Thymus (tissue), 11 donors: ENCODE results near the gene TUBG1. TPM values are rescaled to one million over a fixed set of nuclear protein-coding genes. Genes with fewer than 3 reads are reported as not detected.

Experiments
- DNase-seq, 9 donors: peaks; one replicate each; pipeline ENCODE4 v3.0.0-alpha.2; 2013; ENCODE audit warnings: low spot score in 9 of 9, low read depth in 6 of 9, missing footprints in 1 of 9
- H3K27ac ChIP-seq, 2 donors: one replicate each; pipeline ENCODE4 v1.5.1; 2013; ENCODE audit warnings: control low read depth in 1 of 2, low read depth in 1 of 2, low read length in 1 of 2, mild to moderate bottlenecking in 1 of 2, moderate library complexity in 1 of 2
- H3K27me3 ChIP-seq, 2 donors: one replicate each; pipeline ENCODE4 v1.5.1; 2013; ENCODE audit warnings: low read length in 1 of 2; ENCODE audit not compliant: control insufficient read depth in 2 of 2, insufficient read depth in 1 of 2
- H3K36me3 ChIP-seq, 2 donors: one replicate each; pipeline ENCODE4 v1.5.1; 2013; ENCODE audit warnings: low read length in 1 of 2, mild to moderate bottlenecking in 1 of 2, moderate library complexity in 1 of 2; ENCODE audit not compliant: control insufficient read depth in 2 of 2, insufficient read depth in 2 of 2
- H3K4me1 ChIP-seq, 2 donors: one replicate each; pipeline ENCODE4 v1.5.1; 2013; ENCODE audit warnings: low read length in 2 of 2; ENCODE audit not compliant: control insufficient read depth in 2 of 2, insufficient read depth in 2 of 2
- H3K4me3 ChIP-seq, 2 donors: one replicate each; pipeline ENCODE4 v1.5.1; 2013; ENCODE audit warnings: low read length in 2 of 2, control low read depth in 1 of 2, mild to moderate bottlenecking in 1 of 2
- H3K9me3 ChIP-seq, 2 donors: one replicate each; pipeline ENCODE4 v1.5.1; 2013; ENCODE audit warnings: low read length in 1 of 2, mild to moderate bottlenecking in 1 of 2; ENCODE audit not compliant: control insufficient read depth in 2 of 2, insufficient read depth in 1 of 2
- WGBS: extraction: QIAGEN DNeasy Blood & Tissue Kit; methylation state at CpG from one replicate; pipeline ENCODE4 v1.1.7; 2013; 5-methylcytosine and 5-hydroxymethylcytosine counted together
- polyA plus RNA-seq: library from polyadenylated mRNA; stranded (reverse); fragments of 200-250 nt; gene quantifications from one replicate; pipeline ENCODE4 v1.2.3, GENCODE V29; 2013
- total RNA-seq: library from RNA; stranded (reverse); fragments of 120-200 nt; gene quantifications from one replicate; pipeline ENCODE4 v1.2.4, GENCODE V29; 2013
- donor health status: healthy.

The TUBG1 gene
- total and polyA plus RNA-seq, 2 donors, result 11.4 to 24.1 TPM

GRCh38 chr17:42574463-42574862, 35.0 kb upstream of the TUBG1 start:
- H3K27ac ChIP-seq, result no peak overlapping the region
- no peaks in the 10 kb centered on the region for H3K27me3 ChIP-seq
- H3K9me3 ChIP-seq, result peaks cover 0 to 7% of the 10 kb centered on the region in 2 donors
- DNase-seq, result no peak
- H3K4me3 ChIP-seq, result no peak overlapping the region
- H3K36me3 ChIP-seq, result peaks cover 47 to 67% of the 10 kb centered on the region in 2 donors
- 94% methylated on average over 3 of the region's 3 CpGs for WGBS
- H3K4me1 ChIP-seq, result peaks cover 10 to 26% of the 10 kb centered on the region in 2 donors

GRCh38 chr17:42577140-42577531, 32.3 kb upstream of the TUBG1 start:
- Histone ChIP-seq H3K27me3 (no peaks in the 10 kb centered on the region), H3K27ac (peak overlapping the region; percentile 30 to 67), H3K4me3 (peak overlapping the region; percentile 80 to 94), H3K36me3 (peaks cover 50 to 66% of the 10 kb centered on the region in 2 donors), H3K4me1 (peaks cover 10 to 30% of the 10 kb centered on the region in 2 donors), H3K9me3 (peaks cover 0 to 7% of the 10 kb centered on the region in 2 donors)
- DNase-seq, result peak in 1 of 9 donors; percentile 35
- WGBS, result 10% methylated on average over 18 of the region's 18 CpGs

GRCh38 chr17:42577532-42578281, 31.8 kb upstream of the TUBG1 start, which contains the start of gene PSMC3IP:
Gene PSMC3IP (minus strand): TSS chr17:42577729. CDS start chr17:42577686, 43 bp downstream.
- H3K4me3 ChIP-seq, result peak within 1 kb of the TSS; percentile 80 to 94
- peak; percentile 75 to 94 (median 83) for DNase-seq
- H3K4me1 ChIP-seq, result peaks cover 10 to 30% of the 10 kb centered on the region in 2 donors
- H3K27ac ChIP-seq, result peak within 1 kb of the TSS; percentile 84
- H3K9me3 ChIP-seq, result peaks cover 0 to 7% of the 10 kb centered on the region in 2 donors
- under 1% methylated on average over 52 of the region's 52 CpGs for WGBS
- peaks cover 50 to 66% of the 10 kb centered on the region in 2 donors for H3K36me3 ChIP-seq
- H3K27me3 ChIP-seq, result no peaks in the 10 kb centered on the region

- under 1% methylated on average over 20 of the region's 20 CpGs for WGBS
- Histone ChIP-seq H3K4me1 (peaks cover 10 to 30% of the 10 kb centered on the region in 2 donors), H3K36me3 (peaks cover 49 to 66% of the 10 kb centered on the region in 2 donors), H3K27ac (peak overlapping the region; percentile 47 to 84), H3K27me3 (no peaks in the 10 kb centered on the region), H3K4me3 (peak overlapping the region; percentile 80 to 94), H3K9me3 (peaks cover 0 to 7% of the 10 kb centered on the region in 2 donors)
- DNase-seq, result peak in 7 of 9 donors; percentile 53 to 85 (median 70)
Observed at GRCh38 chr17:42578282-42578869, 31.1 kb upstream of the TUBG1 start.

GRCh38 chr17:42579794-42580551, 29.5 kb upstream of the TUBG1 start:
- 90% methylated on average over 2 of the region's 2 CpGs for WGBS
- Histone ChIP-seq H3K36me3 (peaks cover 54 to 68% of the 10 kb centered on the region in 2 donors), H3K27me3 (no peaks in the 10 kb centered on the region), H3K4me3 (no peak overlapping the region), H3K27ac (no peak overlapping the region), H3K9me3 (peaks cover 0 to 7% of the 10 kb centered on the region in 2 donors), H3K4me1 (peaks cover 10 to 33% of the 10 kb centered on the region in 2 donors)
- no peak for DNase-seq

GRCh38 chr17:42581744-42582270, 27.7 kb upstream of the TUBG1 start:
- no peak for DNase-seq
- Histone ChIP-seq H3K36me3 (peaks cover 71 to 76% of the 10 kb centered on the region in 2 donors), H3K4me1 (peaks cover 4 to 29% of the 10 kb centered on the region in 2 donors), H3K4me3 (no peak overlapping the region), H3K27me3 (no peaks in the 10 kb centered on the region), H3K9me3 (peaks cover 0 to 7% of the 10 kb centered on the region in 2 donors), H3K27ac (no peak overlapping the region)
- WGBS, result 98% methylated on average over 10 of the region's 10 CpGs

- H3K36me3 ChIP-seq, result peaks cover 94 to 95% of the 10 kb centered on the region in 2 donors
- WGBS, result 90% methylated on average over 9 of the region's 9 CpGs
- no peak for DNase-seq
Observed at GRCh38 chr17:42584880-42585279, 24.6 kb upstream of the TUBG1 start.

GRCh38 chr17:42585353-42585752, 24.1 kb upstream of the TUBG1 start:
- H3K4me1 ChIP-seq, result peaks cover 0 to 8% of the 10 kb centered on the region in 2 donors
- no peaks in the 10 kb centered on the region for H3K9me3 ChIP-seq
- no peak overlapping the region for H3K27ac ChIP-seq
- 85% methylated on average over 1 of the region's 1 CpG for WGBS
- H3K4me3 ChIP-seq, result no peak overlapping the region
- peaks cover 95% of the 10 kb centered on the region in 2 donors for H3K36me3 ChIP-seq
- no peak for DNase-seq
- no peaks in the 10 kb centered on the region for H3K27me3 ChIP-seq

More at GRCh38 chr17:42584880-42585279, 24.6 kb upstream of the TUBG1 start:
- H3K27me3 ChIP-seq, result no peaks in the 10 kb centered on the region
- no peak overlapping the region for H3K4me3 ChIP-seq
- H3K9me3 ChIP-seq, result no peaks in the 10 kb centered on the region
- H3K4me1 ChIP-seq, result peaks cover 0 to 8% of the 10 kb centered on the region in 2 donors
- H3K27ac ChIP-seq, result no peak overlapping the region
